ENCODE results near the gene DISC1. TPM values are rescaled to one million over a fixed set of nuclear protein-coding genes. Genes with fewer than 3 reads are reported as not detected.

DISC1 gene
- polyA plus RNA-seq, 4 donors: 5.3 to 7.2 (median 6.8) TPM

DNA sequence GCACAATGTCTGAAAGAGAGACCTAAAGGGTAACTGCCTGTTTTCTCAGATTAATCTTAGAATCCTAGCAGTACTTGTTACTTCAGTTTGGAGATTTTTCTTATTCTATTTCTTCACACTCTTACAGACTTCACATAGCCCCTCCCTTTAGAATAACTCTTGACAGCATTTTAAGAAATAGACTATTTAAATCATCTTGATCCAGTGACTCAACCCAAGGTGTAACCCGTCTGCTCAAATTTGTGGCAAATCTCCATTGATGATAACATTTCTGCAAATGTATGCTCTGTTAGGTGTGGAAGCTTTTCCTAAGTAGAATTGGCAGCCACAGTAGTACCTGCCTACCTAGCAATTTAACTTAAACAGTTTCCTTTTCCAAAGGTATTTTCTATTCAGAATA, 391.2 kb downstream of the DISC1 start:
- no peak for DNase-seq (ENCODE audit: low read depth in 4 of 4, low spot score in 3 of 4)

DNA sequence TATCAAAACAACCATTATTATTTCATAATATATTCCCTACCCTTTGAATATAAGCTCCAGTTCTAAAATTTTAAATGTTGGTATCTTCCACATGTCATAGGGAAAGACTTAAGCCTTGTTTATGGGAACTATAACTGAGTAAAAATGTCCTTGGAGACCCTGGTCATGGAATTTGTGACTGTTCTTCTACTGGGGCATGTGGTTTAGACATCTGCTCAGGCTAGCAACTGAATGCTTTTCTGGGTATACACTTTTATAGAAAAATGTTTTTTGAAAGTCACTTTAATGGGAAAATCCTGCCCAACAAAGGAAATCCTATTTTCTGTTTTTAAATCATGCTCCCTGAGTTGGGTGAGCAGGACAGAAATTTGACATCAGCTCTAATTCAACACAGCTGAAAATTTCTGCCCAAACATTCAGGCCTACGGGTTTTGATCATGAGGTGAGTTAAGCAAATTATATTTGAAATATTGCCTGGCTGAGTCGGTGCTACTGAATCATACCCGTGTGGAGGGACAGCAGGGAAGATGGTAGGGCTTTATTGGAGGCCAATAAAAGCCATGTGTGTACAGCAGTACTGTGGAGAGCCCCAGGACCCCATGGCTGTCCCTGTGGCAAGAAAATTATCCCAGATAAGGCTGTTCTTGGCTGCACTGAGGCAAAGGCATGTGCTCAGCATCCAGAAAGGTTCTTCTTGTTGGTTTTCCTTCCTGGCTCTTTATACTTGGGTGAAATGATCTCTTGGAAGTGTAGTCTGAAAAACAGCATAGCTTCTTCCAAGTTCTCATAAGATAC, 391.8 kb downstream of the DISC1 start:
- DNase-seq (ENCODE audit: low read depth in 4 of 4, low spot score in 3 of 4): no peak

DNA sequence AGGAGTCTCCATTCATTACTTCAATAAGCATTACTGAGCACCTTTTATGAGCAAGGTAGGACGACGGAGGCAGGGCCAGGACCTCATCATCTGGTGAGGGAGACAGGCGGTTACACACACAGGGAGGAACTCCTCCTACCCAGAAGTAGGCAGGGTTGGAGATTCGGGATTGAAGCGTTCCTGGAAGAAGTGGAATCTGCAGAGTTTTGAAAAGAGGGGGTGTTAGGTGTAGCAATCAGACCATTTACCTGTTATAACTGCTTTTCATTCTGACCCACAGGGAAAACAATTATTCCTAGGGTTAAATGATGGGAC, 392.4 kb downstream of the DISC1 start:
- DNase-seq (ENCODE audit: low read depth in 4 of 4, low spot score in 3 of 4): no peak

DNA sequence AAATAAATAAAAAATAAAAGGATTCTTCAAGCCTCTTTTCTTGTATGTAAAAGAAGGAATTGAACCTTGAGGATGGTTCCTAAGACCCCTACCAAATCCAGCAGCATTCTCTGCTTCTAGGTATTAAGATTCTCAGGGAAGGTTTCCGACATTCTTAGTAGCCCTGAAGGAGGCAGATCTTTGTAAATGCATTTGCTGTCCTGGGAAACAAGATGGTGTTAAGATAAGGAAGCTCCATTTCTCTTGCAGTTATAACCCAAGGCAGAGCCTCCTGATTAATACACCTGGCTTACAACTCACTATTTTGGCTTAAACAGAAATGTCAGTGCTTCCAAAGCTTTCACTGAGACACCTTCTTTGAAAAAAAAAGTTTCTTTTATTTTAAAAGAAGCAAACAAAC, 393.8 kb downstream of the DISC1 start:
- DNase-seq (ENCODE audit: low read depth in 4 of 4, low spot score in 3 of 4): no peak

DNA sequence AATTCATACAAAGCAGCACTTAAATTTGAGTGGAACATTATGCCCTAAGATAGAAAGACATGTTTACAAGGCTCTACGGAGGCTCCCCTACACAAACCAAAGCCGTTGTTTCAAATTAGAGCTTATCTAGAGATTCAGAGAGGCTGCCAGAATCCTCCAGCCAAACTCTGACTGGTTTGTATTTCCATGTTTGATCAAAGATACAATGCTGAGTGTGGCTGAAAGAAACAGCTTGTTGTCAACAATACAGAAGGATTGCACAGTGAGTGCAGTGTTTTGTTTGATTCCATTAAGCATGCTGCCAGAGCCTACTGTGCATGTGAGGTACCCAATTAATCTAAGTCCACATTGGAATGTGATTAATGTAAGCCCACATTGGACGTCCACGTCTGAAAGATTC, 402.7 kb downstream of the DISC1 start:
- no peak for DNase-seq (ENCODE audit: low read depth in 4 of 4, low spot score in 3 of 4)

DNA sequence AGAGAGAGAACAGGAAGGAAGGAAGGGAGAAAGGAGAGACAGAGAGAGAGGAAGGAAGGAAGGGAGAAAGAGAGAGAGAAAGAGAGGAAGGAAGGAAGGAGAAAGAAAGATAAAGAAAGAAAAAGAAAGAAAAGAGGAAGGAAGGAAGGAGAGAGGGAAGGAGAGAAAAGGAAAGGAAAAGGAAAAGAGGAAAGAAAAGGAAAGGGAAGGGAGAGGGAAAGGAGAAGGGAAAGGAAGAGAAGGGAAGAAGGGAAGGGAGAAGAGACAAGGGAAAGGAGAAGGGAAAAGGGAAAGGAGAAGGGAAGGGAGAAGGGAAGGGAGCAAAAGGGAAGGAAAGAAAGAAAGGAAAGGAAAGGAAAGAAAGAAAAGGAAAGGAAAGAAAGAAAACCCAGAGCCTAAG, 404.6 kb downstream of the DISC1 start:
- DNase-seq (ENCODE audit: low read depth in 4 of 4, low spot score in 3 of 4): no peak

DNA sequence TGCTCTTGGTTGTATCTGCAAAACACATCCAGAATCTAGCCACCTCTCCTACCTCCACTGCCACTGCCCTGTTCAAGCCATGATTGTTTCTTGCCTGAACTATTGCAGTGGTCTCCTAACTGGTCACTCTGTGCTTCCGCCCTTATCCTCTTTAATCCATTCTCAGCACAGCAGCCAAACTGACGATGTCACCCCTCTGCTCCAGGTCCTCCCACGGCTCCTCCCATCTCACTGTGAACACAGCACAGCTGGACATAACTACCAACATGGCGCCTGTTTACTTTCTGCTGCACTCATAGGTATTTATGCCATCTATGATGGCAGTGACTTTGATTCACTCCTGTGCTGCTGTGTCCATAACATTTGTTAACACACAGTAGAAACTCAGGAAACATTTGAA, 406.7 kb downstream of the DISC1 start:
- no peak for DNase-seq (ENCODE audit: low read depth in 4 of 4, low spot score in 3 of 4)

DNA sequence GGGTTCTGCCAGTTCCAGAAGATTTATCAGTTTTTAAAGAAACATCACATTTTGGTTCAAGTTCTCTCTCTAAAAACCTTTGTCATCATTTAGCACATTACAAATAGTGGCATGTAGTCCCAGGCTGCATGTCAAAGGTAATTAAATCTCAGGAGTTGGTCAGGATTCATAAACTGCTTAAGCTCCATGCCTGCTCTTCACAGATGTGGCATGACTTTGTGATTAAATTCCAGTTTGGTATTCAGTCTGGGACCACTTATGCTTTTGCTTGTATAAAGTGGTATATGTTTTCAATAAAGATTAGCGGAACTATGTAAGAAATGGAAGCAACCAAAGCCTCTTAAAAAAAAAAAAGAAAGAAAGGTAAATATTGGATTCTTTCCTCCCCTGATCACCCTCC, 408.0 kb downstream of the DISC1 start:
- DNase-seq (ENCODE audit: low read depth in 4 of 4, low spot score in 3 of 4): no peak

DNA sequence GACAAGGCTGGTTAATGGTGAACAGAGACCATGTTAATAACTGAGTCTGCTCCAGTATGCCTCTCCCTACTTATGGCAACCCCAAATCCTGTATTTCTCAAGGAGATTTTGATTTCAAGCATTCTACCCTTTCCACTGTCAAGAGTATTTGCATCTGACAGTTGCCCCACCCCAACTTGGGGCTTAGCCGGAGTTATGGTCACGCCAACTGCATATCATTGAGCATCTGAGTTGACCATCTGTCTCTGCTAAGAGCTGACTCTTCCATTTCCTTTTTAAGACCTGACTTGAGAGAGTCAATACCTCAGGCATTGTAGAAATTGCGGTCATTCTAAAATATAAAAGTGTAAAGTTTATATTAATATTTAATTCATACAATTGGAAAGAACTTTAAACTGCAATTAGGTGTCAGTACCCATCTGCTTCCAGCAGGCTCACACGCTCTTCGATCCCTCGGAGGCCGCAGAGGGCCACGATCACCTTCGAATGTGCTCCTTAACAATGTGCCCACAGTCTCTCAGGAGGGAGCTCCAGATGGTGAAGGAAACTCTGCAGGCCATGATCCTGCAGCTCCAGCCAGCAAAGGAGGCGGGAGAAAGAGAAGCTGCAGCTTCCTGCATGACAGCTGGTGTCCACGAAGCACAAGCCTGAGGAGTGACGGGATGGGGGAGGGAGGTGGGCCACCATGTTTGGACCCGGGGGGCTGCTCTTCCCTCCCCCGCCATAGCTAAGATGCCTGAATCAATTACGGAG, 409.8 kb downstream of the DISC1 start:
- DNase-seq (ENCODE audit: low read depth in 4 of 4, low spot score in 3 of 4): no peak

DNA sequence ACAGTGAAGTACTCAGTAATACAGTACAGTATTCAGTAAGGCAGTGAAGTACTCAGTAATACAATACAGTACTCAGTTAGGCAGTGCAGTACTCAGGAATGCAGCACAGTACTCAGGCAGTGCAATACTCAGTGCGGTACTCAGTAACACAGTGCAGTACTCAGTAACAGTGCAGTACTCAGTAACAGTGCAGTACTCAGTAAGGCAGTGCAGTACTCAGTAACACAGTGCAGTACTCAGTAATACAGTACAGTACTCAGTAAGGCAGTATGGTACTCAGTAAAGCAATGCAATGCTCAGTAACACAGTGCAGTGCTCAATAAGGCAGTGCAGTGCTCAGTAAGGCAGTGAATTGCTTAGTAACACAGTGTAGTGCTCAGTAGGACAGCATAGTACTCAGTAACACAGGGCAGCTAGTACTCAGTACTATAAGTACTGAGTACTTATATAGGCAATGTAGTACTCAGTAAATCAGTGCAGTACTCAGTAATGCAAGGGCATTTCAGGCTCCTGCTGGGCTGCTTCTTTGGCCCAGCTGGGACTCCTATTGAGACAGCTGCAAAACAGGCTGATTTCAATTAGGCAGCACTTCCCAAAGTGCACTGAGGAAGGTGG, 411.3 kb downstream of the DISC1 start:
- no peak for DNase-seq (ENCODE audit: low read depth in 4 of 4, low spot score in 3 of 4)

DNA sequence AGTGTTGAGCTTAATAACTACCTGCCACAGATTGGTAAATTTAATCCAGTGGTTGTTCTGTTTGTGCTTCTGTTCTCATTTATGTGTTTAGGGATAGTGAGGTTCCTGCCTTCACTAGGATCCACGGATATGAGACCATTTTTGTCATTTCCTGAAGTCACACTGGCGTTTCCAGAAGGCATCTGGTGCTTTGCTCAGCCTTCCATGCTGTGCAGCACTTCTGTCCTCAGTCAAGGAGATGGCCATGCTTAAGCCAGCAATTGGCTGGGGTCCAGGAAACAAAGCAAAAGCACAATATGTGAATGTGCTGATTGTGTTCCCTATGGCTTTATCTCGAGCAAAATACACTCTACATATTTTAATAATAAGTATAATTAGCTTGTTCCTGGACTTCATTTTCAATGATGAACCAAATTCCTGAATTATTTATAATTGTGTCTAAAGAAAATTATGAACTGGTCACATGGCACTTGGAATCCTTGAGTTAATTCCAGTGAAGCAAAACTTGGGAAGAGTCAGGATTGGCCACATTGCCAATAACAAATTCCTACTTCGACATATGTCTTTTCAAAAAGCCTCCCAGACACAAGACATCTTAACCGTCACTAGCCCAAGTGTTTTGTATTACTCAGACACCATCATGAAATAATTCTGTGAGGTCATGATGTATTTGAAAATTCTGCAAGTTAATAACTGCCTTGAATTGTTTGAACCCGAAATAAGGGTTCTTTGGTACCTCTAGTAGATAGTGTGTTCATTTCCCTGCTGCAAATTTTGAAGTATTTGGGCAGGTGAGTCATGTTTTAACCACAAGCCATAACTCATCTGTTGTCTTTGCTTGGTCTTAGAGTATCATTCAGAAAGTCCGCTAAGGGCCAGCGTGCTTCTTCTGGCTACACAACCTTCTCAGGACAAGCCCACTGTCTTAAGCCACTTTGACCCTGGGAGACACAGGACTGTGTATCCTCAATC, 412.4 kb downstream of the DISC1 start:
- no peak for DNase-seq (ENCODE audit: low read depth in 4 of 4, low spot score in 3 of 4)

DNA sequence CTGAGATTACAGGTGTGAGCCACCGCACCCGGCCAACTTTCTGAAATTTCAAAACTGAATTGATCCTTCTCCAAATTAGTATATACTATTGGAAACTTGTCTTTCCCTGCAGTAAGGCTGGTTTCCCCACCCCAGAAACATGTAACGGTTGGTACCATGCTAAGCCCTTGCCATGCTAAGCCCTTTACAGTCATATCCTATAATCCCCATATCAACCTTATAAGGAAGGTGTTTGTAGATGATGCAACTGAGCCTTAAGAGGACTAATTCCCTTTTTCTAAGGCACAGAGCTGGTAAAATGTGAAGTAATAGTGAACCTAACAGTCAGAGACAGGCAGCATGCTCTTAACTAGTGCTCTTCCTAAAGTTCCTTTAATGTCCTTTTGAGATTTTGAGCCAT, 413.7 kb downstream of the DISC1 start:
- no peak for DNase-seq (ENCODE audit: low read depth in 4 of 4, low spot score in 3 of 4)

DNA sequence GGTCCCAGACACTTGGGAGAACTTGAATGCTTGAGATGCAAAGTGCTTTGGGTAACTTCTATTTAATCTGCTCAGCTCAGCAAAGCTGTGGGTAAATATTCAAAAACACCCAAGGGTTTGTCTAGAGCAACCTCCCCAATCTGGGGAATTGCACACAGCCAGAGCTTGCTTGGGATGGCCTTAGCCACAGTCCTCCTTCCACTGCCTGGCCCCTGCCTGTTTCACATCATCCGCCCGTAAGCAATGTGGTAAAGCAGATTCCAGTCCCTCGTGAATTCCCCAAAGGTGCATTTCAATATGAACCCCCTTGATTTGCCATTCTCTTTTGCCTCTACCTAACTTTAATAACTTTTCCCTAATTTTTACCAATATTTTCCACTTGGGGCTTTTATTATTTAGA, 418.1 kb downstream of the DISC1 start:
- DNase-seq (ENCODE audit: low read depth in 4 of 4, low spot score in 3 of 4): no peak

DNA sequence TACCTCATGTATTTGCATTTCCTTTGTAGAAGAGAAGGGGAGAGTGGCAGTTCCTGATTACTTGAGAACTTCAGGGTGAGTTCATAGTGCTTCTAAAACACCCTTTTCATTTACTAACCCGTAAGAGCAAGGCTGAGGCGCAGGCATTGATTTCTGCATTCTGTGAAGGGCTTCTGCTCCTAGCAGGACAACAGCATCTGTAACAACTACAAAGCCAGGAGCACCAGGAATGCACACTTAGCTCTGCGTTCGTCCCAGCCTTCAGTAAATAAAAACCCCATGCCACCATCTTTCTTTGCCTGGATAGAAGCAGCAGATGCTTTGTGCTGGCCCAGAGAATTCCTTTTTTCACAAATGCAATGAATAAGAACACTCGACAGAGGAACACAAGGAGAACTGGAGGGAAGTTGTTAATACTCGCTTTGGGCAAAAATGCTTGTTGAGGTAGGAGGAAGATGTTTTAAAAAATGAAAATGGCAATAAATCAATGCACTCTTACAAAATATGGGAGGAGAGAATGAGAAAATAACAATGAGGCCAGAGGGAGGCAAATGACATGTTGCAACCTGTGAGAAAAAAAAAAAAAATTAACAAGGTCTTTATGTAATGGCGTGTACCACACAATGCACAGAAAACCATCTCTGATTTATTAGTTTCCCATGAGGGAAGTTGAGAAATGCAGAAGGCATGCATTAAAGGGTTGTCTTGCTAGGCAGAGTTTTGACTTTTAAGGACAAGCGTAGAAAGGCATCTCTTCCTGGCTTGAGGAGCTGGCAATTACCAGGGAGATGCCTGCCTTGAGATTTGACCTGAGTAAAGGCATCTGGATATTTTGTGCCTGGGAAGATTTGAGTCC, 418.8 kb downstream of the DISC1 start:
- DNase-seq (ENCODE audit: low read depth in 4 of 4, low spot score in 3 of 4): no peak

DNA sequence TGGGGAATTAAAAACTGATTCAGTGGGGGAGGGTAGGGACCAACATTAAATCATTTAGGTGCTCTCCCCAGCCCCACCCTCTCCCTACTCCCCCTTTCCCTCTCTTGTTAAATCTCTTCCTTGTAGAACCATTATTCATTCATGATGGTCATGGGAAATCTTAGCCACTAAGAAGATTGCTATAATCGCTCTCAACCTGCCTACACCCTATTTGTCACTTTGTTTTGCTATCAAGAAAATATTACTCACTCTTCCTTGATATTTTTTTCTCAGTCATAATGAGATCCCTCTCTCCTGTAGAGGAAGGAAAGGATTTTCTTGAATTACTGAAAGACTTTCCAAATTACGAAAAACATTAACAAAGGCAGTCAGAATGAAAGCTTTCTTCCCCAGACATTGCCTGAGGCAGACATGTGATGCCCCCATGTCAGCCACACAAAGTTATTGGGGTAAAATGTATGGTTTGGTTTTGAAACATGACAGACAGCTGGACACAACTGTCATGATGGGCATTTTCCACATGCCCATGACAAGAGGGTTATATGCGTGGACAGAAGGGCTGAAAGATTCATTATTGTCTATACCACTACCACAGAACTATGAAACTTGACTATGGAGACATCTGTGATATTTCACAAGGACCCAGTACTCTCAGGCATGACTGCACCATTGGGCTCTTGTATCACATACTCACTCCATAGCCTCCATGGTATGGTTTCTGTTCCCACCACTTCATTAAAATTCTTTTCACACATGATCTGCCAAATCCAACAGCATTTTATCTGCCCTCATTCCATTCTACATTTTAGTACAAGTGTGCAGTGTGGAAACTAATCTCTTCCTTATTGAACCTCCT, 420.1 kb downstream of the DISC1 start:
- no peak for DNase-seq (ENCODE audit: low read depth in 4 of 4, low spot score in 3 of 4)

DNA sequence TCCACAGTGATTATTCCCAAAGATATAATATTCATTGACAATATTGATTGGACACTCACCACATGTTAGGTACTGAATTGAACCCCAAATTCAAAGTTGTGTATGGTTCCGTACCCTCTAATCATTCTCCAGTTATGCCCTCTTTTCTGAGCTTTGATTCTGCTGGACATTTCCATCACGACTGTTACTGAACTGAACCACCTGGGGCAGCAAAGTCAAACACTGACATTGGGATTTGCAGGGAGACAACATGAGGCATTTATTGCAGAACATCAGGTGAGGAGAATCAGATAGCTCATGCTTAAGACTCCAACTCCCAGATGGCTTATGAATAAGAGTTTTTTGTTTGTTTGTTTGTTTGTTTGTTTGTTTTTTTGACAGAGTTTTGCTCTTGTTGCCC, 420.9 kb downstream of the DISC1 start:
- DNase-seq (ENCODE audit: low read depth in 4 of 4, low spot score in 3 of 4): no peak

DNA sequence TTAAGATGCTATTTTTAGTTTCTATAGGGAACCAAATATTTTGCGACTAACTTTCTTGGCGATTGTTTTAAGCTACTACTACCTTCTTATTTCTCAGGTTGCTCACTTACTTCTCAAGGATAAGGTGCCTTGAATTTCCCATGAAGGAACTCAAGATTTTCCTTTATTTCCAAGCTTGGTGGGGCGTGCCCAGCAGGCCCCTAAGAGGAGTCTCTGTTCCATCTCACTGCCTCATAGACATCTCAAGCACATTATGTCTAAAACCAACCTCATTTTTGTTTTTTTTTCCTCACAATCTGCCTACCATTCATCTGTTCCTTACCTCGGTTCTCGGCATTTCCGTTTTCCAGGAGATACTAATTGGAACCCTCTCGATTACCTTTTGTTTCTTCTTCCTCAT, 421.9 kb downstream of the DISC1 start:
- no peak for DNase-seq (ENCODE audit: low read depth in 4 of 4, low spot score in 3 of 4)

DNA sequence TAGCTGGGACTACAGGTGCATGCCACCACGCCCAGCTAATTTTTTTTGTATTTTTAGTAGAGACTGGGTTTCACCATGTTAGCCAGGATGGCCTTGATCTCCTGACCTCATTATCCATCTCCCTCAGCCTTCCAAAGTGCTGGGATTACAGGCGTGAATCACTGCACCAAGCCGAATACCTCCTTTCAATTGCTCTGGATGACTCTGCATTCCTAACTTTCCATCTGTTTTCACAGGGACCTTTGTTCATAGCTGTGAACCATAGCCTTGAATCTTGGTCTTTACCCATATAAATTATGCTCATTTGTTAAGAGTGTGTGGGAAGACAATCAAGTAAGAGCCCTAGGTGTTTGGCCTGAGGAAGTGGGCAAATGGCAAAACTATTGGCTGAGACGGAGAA, 422.7 kb downstream of the DISC1 start:
- DNase-seq (ENCODE audit: low read depth in 4 of 4, low spot score in 3 of 4): no peak
